Measurements from ENCODE around the gene C4BPB.

Gene C4BPB

DNA sequence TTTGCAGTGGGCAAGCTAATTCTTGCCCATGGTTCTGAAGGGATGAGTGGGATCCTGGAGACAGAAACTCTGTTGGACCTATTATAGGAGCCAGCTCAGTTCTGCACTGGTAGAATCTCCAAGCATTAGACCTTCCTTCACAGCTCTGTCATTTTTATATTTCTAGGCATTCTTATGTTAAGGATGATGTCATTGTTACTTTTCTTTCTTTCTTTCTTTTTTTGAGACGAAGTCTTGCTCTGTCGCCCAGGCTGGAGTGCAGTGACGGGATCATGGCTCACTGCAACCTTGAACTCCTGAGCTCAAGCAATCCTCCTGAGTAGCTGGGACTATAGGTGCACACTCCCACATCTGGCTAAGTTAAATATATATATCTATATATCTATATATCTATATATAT lies 28.1 kb upstream of the C4BPB start:
- DNase-seq, result no peak

DNA sequence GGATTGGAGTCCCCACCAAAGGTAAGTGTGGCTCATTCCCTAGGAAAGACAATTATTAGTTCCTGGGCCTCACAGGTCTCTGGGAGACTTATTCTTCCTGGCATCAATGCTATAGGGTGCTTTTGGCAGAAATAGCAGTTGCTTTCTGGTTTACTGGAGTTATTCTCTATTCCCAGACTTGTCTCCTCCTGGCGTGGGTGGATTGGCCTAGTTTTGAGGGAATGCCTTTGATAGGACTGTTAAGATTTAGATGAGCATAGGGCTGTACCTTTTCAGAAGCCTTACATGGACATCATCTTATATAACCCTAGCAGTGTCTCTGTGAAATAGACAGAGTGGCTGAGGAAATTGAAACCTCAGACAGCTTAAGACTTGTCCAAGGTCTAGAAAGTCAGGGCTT lies 26.6 kb upstream of the C4BPB start:
- no peak for DNase-seq

DNA sequence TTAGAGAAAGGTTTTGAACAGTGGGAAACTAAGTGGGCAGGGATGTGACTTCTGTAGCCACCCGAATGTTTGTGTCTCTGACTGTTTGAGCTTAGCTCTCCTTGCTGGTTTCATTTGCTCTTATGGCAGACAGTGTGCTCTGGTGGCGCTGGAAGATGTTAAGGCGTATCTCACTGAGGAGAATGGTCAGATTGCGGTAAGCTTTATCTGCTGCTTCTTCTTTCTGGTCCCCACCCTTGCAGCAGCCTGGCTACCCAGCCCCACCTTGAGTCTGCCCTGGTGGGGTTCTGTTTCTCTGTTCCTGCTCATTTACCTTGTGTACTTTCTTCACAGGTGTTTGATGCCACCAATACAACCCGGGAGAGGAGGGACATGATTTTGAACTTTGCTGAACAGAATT lies 25.6 kb upstream of the C4BPB start:
- DNase-seq, result no peak

DNA sequence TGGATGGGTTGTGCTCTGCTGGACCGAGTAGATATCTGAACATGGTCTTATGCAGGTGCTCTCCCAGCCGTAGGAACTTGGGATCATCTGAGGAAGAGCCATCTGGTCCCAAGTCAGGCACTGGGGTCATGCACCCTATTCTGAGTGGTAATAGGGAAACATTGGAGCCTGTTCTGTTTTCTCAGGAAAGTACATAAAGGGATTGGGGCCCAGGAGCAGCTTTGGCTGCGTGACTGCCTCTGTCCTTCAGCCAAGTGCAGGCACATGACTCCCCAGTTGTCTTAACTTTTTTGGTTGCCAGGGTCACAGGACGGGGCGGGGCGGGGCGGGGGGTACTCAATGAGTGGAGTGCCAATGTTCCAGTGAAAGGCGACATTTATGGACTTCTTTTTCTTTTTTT lies 24.1 kb upstream of the C4BPB start:
- no peak for DNase-seq

DNA sequence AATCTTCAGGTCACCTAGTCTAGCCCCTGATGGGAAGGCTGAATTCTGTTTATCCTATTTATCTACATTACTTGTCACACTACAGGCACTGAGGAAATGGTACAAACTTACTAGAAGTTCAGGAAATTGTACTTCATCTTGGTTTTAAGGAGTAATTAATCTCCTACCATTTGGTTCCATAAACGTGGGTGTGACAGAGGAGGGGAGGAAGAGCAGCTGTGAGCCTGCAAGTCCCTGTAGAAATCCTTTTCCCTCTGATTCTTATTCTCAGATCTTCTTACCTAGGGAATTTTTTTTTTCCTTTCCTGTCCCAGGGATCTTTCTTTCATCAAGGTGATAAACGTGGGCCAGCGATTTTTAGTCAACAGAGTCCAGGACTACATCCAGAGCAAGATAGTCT lies 21.5 kb upstream of the C4BPB start:
- no peak for DNase-seq

DNA sequence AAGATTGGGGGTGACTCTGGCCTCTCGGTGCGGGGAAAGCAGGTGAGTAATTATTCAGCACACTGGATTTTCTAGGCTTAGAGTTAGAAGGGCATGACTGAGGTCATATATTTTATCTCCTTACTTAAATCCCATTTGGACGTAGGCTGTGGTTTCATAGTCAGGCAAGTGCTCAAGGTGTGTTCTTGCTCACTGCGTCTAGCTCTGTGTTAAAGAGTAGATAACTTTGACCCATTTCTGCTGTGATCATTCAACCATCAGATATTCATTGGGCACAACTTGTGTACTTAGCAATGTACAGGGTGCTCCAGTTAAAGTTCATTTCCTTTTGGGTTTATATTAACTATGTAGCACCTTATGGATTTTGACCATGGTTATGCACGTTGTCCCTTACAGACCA lies 21.0 kb upstream of the C4BPB start:
- no peak for DNase-seq

DNA sequence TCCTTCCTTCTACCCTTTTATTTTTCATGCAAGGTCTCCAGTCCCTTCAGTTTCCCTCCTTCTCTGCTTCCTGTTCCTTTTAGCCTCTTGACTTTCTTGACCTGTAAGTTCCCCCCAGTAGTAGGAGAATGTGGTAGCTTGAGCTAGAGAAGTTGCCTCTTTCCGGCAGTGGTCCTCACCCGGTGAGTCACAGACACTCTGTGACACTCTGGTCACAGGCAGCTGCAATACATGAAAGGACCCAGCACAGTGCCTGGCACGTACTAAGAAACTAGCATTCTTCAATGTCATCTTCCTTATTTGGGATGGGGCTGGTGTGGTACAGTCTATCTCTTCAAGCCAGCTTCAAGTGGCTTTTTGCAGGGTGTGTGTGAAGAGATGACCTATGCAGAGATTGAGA lies 19.6 kb upstream of the C4BPB start:
- DNase-seq, result no peak

DNA sequence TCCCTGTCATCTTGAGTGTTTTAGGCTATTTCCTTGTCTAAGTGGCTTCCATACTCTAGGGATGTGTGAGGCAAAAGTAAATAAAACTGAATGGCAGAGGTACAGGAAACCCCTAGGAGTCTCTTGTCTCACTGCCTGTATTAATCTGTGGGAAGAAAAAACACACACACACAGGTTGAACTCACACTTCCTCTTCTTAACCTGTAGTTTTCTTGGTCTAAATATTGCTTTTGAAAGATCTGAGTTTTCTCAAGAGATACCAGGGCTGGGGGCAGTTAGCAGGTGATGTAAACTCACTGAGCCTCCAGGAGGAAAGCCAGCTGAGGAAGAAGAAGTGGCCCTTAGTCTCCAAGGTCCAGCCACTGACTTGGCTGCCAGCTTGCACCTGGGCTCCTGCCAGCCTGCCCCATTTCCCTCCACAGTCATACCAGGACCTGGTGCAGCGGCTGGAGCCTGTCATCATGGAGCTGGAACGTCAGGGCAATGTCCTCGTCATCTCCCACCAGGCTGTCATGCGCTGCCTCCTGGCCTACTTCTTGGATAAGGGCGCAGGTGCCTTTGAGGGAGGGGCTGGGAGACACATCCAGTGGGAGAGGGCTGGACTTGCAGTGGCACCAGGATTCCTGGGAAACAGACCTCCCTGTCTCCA lies 18.7 kb upstream of the C4BPB start:
- DNase-seq, result no peak

DNA sequence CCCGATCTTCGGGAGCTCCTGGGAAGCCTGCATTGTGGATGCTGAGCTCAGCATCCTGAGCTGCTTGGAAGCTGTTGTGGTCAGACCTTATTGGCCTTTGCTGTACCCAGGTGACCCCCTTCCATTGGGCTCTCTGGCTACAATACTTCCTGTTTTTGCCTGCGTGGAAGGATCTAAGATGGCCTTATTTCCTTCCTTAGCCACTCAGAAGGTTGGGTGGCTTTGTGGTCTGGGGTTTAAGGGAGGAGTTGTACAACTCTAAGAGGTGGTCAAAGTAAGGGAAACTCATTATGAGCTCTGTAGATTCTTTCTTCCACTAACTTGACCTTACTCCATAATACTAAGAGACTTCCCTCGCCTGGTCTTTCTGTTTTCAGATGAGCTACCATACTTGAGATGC lies 17.8 kb upstream of the C4BPB start:
- no peak for DNase-seq

DNA sequence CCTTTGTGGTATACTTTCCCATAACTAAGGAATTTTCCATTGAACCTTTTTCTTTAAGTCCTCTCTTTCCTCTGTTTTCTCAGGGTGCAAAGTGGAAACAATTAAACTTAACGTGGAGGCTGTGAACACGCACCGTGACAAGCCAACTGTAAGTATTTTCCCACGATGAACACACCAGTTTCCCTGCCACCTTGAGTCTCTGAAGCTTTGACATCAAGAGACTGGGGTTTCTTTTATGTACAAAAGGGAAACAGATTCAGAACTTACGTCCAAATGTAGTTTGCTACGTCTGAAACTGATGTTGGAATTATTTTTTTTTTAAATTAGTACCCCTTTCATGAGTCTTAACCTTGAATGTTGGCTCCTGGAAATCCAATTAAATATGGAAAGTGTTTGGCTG lies 17.2 kb upstream of the C4BPB start:
- DNase-seq, result no peak

DNA sequence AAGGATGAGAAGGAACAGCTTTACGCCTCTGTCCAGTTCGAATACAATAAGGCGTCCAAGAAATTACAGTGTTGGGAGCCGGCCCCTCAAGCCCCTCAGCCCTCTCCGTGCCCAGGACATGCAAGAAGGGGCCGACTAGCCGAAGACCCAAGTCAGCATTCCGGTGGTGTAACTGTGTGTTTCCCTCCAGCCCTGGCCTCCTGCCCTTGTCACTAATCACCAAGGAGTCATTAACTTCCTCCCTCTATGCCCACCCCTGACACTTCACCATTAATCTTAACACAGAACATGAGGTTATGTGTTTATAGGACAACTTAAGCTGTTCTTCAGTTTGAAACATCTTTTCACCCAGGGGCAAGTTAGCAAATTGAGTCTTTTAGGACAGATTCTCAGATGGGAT lies 16.4 kb upstream of the C4BPB start:
- no peak for DNase-seq

DNA sequence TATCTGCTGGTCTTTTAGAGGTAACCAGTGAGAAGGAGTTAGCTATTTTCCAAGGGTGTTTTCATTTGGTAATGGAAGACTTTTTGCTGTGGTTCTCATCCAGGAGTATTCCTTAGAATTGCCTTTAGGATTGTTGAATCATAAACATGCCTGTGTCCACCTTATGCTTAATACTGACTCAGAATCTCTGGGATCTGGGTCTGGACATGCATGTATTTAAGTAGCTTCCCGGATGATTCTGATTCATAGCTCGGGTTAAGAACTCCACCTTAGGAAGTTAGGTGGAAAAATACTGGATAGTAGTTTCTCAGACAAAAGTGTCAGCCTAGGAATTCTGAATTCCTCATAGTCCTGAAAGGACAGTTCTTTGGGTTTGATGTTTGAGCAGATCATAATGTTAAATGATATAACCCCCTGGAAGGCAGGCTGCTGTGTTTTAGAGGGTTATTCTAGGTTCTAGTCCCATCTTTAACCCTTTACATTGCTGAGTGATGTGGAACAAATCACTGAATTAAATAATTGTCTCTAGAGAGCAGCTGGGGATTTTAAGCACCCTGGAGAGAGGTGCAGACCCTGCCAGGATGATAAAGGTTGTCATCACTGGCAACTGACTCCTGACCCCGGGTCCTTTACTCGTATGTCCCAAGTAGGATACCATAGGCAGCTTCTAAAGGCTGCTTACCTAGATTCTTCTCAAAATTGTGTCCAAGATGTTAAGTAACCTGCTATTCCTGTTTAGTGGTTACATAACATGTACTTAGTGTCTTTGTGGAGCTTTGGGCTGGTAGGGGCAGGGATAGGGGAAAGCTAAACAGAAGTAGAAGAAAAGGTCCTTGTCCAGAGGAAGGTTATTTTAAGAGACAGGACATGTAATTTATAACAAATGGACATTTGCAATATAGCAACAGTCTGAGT lies 14.5 kb upstream of the C4BPB start:
- DNase-seq, result no peak

DNA sequence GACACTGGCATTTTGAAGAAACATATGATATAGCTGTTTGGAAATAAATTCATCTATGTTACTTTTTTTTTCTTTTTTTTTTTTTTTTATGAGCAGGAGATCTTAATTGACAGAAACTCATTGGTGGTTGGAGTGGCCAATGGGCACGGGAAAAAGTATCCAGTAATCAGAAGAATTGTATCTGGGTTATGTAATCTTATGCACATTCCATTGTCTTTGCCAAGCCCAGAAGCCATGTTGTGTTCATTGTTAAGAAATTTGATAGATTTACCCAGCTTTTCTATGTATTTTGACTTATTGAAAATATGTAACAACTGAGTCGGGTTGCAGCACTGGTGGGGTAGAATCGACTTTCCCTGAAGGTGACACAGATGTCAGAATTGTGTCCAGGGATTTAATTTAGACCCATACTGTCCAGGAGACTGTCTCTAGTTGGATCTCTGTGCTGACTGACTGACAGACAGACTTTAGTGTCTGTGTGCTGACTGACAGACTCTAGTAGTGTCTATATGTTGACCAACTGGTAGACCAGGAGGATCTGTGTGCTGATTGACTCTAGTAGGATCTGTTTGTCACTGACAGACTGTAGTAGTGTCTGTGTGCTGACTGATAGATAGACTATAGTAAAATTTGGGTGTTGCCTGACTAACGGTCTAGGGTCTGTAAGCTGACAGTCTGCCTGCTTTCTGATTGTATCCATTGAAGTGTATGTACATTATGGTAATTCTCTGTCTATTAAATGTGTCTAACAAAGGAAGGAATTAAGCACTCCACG lies 12.3 kb upstream of the C4BPB start:
- peak; percentile 15 for DNase-seq

DNA sequence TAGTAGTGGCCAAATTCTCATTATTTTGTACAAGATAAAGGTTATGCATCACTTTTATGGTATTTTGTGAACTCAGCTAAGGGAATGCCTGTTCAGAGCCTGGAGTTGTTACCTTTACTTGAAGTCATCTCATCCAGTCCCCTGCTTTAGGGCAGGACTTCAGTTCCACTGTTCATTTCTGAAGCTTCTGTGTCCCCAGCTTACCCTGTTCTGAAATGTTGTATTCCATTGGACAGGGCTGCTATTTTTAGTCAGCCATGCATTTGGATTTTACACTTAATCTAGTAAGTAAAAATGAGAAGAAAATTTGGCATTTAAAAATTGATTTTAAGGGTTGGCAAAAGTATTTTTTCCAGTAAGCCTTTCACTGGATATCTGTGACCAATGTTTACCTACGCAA lies 11.6 kb upstream of the C4BPB start:
- no peak for DNase-seq

DNA sequence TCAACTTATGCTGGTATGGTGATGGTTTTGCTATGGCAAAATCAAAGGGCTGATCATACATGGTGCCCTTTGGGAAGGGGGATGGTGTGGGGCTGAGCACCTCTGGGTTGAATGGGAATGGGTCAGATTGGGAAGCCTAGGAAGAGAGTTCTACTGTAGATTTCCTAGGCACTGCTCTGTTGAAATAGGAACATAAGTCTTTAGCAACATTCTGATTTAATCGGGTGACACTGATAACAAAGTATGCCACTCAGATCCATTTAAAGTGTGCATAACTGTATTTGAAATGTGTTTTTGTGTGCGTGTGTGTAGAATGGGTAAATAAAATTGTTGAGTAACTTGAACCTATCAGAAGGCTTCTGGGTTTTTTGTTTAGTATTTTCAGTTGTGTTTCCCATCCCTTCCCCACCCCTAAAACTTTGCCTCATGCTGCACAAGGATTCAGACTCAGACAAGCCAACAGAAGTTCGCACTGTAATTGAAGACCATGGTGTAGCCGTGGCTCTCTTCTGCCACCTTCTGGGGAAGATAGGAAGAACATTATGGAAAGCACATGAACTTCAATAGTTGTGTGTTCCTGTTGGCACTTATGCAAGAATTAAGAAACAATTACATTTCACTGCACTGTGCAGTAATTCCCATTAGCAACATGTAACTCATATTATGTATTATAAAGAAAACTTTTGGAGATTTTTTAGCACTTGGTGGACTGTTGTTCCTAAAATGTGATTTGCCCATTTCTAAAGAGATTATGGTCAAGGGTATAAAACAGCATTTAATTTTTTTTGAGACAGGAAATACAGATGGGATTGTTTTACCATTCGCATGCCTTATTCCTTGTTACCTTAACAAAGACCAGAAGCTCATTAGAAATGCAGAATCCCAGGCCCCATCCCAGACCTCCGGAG lies 10.9 kb upstream of the C4BPB start:
- DNase-seq, result peak; percentile 74

DNA sequence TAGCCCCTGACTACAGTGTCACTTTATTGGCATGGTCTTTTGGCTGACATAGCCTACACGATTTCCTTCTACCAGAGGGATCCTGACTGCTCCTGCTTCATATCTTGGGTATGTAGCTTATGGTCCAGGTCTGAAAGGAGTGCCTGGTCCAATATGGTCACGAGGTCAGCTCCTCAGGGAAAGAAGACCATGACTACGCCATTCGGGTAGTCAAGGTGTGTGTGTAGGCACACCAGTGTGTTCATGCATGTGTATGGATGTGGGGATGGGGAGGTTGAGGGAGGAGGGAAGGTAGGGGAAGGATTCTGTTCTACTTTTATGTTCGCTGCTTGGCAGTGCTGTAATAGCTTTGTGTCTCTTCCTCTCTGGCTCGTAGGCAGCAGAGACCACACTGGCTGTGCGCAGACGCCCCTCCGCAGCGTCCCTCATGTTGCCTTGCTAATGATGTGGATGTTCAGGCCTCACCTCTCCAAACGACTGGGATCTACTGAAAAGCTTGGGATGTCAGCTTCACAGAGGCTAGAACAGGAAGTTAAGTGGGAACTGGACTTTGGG lies 10.0 kb upstream of the C4BPB start:
- DNase-seq, result no peak

DNA sequence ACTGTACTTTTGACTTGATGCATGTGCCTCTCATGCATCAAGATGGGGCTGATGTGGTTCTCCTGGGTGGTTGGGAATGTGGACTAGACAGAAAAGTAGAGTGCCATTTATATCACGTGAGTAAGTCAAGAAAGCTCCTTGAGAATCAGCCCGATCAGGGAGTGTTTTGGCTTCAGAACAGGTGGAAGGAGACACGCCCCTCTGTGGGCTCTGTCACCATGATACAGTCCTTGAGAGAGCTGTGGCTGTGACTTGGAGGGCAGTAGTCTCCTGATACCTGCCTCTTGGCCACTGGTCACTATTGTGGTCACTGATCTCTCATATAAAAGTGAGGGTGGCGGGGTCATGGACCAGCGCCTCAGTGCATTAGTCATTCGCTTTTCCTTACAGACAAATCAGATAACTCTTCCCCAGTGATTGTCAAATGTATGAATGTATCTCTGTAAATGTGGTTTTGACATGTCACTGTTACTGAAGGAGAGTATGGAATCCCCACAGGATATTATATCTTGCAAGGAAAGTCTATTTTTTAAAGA lies 8.9 kb upstream of the C4BPB start:
- DNase-seq, result no peak

DNA sequence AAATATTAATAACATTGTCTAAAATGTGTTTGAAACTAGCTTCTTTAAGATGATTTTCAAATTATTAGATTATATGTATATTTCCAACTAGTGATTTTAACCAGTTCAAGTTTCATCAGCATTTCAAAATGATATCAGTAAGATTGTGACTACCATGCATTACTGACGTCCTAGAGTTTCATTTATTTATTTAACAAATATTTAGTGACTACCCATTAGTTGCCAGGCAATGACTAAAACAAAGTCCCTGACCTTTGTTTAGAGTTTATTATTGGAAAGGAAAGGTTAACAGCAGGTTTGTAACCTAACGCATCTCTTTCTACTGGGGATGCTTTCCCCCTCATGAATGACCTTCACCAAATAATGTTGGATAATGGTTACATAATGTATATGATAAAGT lies 7.6 kb upstream of the C4BPB start:
- no peak for DNase-seq

DNA sequence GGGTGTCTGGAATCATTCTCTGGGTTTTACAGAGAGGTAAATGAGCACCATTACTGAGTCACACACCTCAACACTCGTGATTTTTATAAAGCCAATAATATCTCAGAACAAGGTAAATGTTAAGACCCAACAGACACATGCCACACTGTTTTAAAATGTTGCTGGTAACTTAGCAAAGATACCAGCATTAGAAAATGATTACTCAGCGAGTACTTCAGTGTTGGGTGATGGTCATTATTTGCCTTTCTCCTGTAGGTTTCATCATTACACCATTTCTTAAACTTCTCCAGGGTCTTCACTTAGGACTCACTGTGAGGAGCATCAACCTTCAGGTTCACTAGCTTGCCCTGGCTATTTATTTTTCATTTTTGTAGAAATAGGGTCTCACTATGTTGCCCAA lies 6.9 kb upstream of the C4BPB start:
- no peak for DNase-seq

DNA sequence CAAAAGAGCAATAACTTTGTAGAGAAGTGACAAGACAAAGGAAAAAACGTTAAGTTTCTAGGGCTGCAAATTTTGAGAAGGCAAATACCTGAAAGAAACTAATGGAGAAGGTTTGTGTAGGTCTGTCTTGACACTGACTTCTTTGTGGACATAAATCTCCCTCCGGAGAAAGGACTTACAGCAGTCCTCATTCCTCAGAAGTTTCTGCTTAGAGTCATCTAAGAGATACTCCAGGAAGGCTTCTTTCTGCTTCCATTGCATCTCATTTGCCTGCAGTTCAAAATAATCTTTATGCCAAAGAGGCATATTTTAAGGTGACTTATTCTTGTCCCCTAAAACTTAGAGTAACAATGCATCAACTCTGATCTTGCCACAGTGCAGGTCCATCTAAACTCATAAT lies 4.4 kb upstream of the C4BPB start:
- no peak for DNase-seq

DNA sequence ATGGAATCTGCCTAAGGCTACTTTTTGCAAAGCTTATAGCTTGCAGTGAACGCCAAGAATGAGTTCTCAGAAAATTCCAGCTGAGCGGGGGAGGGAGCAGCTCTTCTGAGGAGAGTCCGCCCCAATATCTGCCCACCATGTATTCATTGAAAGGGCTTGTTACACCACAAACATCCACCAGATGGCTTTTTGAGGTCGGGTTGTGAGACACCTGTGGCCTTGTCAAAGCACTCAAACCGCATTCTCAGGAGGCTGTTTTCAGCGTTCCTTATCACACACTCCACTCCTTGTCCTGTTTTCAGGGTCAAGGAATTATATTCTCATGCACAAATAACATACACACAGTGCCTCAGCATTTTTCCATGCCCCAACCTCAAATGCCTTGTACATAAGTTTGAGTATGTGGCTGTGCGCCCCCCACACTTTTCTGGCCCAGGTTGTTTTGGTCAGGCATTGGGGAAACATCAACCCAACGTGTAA lies 3.9 kb upstream of the C4BPB start:
- peak; percentile 61 for DNase-seq

DNA sequence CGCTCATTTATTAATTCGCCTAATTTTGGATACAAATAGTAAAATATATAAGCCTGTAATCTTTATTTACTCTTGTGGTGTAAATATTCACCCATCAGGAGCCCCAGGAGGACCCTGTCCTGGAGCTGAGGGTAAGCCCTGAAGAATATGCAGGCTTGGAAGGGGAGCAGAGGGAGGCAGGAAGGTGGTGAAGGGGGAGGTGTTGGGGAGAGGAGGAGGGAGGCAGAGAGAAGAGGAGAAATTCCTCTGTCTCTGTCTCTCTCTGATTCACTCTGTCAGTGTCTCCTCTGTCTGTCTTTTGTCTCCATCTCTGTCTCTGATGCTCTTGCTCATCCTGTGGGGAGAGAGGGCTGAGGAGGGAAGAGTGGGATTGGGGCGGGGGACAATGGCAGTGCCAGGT lies 2.8 kb upstream of the C4BPB start:
- no peak for DNase-seq

Measured in fibroblast of skin of scalp (primary cell).